IMR-90 (cell line): ENCODE data around the gene AANAT. TPM values are rescaled to one million over a fixed set of nuclear protein-coding genes. Genes with fewer than 3 reads are reported as not detected.

Experiments used
- ATAC-seq: fragments of 200-7000 bp; cut with Tn5 transposase; 2 replicates; pipeline ENCODE4 v1.9.1; 2020; ENCODE audit warnings: low read depth, mild to moderate bottlenecking, moderate library complexity
- BruUV-seq: library from RNA; stranded (reverse); fragments of 400-500 nt; replicated peaks from 2 replicates; lab custom pipeline; 2021; lab: Mats Ljungman, UMichigan
- CTCF ChIA-PET: fragments of 300-600 bp; formaldehyde crosslinking; extraction: SDS; loops from one replicate; lab custom pipeline; 2021; ENCODE audit warnings: antibody characterized with exemption; lab: Yijun Ruan, JAX
- POLR2A ChIA-PET: fragments of 300-600 bp; sonication (Branson Sonifier 250); formaldehyde crosslinking; loops from one replicate; lab custom pipeline; 2022; ENCODE audit warnings: antibody characterized with exemption; ENCODE audit not compliant: unreplicated experiment; lab: Charles Lee
- DNase-seq: peaks from one replicate; pipeline ENCODE4 v3.0.0; 2013
- H2AFZ ChIP-seq: replicated peaks from 2 replicates; pipeline ENCODE3; 2013; ENCODE audit warnings: low read length, mild to moderate bottlenecking; ENCODE audit not compliant: poor library complexity
- H2AK5ac ChIP-seq: 2 replicates; pipeline ENCODE4 v1.6.1; 2013; ENCODE audit warnings: low read depth, low read length, inconsistent platforms
- H2AK9ac ChIP-seq: replicated peaks from 2 replicates; pipeline ENCODE3; 2013; ENCODE audit warnings: mild to moderate bottlenecking, low read depth, low read length, moderate library complexity; ENCODE audit not compliant: poor library complexity
- H2BK120ac ChIP-seq: 2 replicates; pipeline ENCODE4 v1.6.1; 2013; ENCODE audit warnings: low read depth, low read length, inconsistent platforms
- H2BK15ac ChIP-seq: 3 replicates; pipeline ENCODE4 v1.6.1; 2013; ENCODE audit warnings: low read depth, low read length, inconsistent platforms
- H2BK20ac ChIP-seq: 2 replicates; pipeline ENCODE4 v1.6.1; 2013; ENCODE audit warnings: low read depth, mild to moderate bottlenecking, inconsistent platforms, low read length, moderate library complexity
- H2BK5ac ChIP-seq: 2 replicates; pipeline ENCODE4 v1.6.1; 2013; ENCODE audit warnings: mild to moderate bottlenecking, low read depth, low read length, inconsistent platforms; ENCODE audit not compliant: poor library complexity, severe bottlenecking
- H3K14ac ChIP-seq: replicated peaks from 2 replicates; pipeline ENCODE4 v1.6.1; 2013; ENCODE audit warnings: low read depth, low read length, inconsistent platforms
- H3K18ac ChIP-seq: 2 replicates; pipeline ENCODE4 v1.6.1; 2013; ENCODE audit warnings: low read depth, low read length, control low read depth
- H3K23ac ChIP-seq: 2 replicates; pipeline ENCODE4 v1.6.1; 2013; ENCODE audit warnings: low read depth, low read length, inconsistent platforms
- H3K27ac ChIP-seq: 2 replicates; pipeline ENCODE4 v1.5.1; 2013; ENCODE audit warnings: mild to moderate bottlenecking, control low read depth, low read length; ENCODE audit not compliant: insufficient read depth
- H3K27me3 ChIP-seq: 2 replicates; pipeline ENCODE4 v1.6.1; 2013; ENCODE audit warnings: low read length; ENCODE audit not compliant: control insufficient read depth, insufficient read depth
- H3K36me3 ChIP-seq: 2 replicates; pipeline ENCODE4 v1.6.1; 2013; ENCODE audit warnings: low read length, mixed read lengths; ENCODE audit not compliant: control insufficient read depth, insufficient read depth
- H3K4ac ChIP-seq: 2 replicates; pipeline ENCODE4 v1.6.1; 2013; ENCODE audit warnings: low read depth, low read length, inconsistent platforms
- H3K4me1 ChIP-seq: 2 replicates; pipeline ENCODE4 v1.6.1; 2013; ENCODE audit warnings: low read length, mixed read lengths; ENCODE audit not compliant: control insufficient read depth, insufficient read depth
- H3K4me2 ChIP-seq: 2 replicates; pipeline ENCODE4 v1.6.1; 2013; ENCODE audit warnings: low read depth, mild to moderate bottlenecking, control low read depth, low read length, moderate library complexity
- H3K4me3 ChIP-seq: 2 replicates; pipeline ENCODE4 v1.5.1; 2013; ENCODE audit warnings: low read depth, mild to moderate bottlenecking, control low read depth, low read length, moderate library complexity; ENCODE audit not compliant: insufficient read depth
- H3K56ac ChIP-seq: 2 replicates; pipeline ENCODE4 v1.6.1; 2013; ENCODE audit warnings: low read length, inconsistent platforms; ENCODE audit not compliant: insufficient read depth; ENCODE audit errors: extremely low read depth
- H3K79me1 ChIP-seq, 2 experiments: 2 replicates each; pipeline ENCODE4 v1.6.1; 2013; ENCODE audit warnings: low read length in 2 of 2, inconsistent platforms in 1 of 2, low read depth in 1 of 2
- H3K9ac ChIP-seq: 2 replicates; pipeline ENCODE4 v1.6.1; 2013; ENCODE audit warnings: low read depth, low read length, control low read depth
- H3K9me1 ChIP-seq: 2 replicates; pipeline ENCODE4 v1.6.1; 2013; ENCODE audit warnings: low read length, inconsistent platforms; ENCODE audit not compliant: insufficient read depth
- H3K9me3 ChIP-seq: 2 replicates; pipeline ENCODE4 v1.6.1; 2013; ENCODE audit warnings: low read length; ENCODE audit not compliant: control insufficient read depth, insufficient read depth
- H4K20me1 ChIP-seq: 2 replicates; pipeline ENCODE4 v1.6.1; 2013; ENCODE audit warnings: low read length, inconsistent platforms; ENCODE audit not compliant: insufficient read depth
- H4K5ac ChIP-seq: 2 replicates; pipeline ENCODE4 v1.6.1; 2013; ENCODE audit warnings: mild to moderate bottlenecking, low read depth, low read length, control low read depth
- H4K8ac ChIP-seq, 2 experiments: 2 replicates each; pipeline ENCODE4 v1.6.1; 2013; ENCODE audit warnings: low read depth in 2 of 2, low read length in 2 of 2, control low read depth in 1 of 2, inconsistent platforms in 1 of 2
- H4K91ac ChIP-seq: 2 replicates; pipeline ENCODE4 v1.6.1; 2013; ENCODE audit warnings: low read depth, low read length, inconsistent platforms; ENCODE audit not compliant: insufficient read depth
- BHLHE40 ChIP-seq: fragments of 150-350 bp; IDR thresholded peaks from 2 replicates; pipeline ENCODE4 v1.6.1; 2016; ENCODE audit warnings: mild to moderate bottlenecking, low read depth, low read length
- CHD1 ChIP-seq: IDR thresholded peaks from 2 replicates; pipeline ENCODE4 v1.6.1; 2012; ENCODE audit warnings: low read depth, low read length, improper control_type of control experiment
- FOS ChIP-seq: fragments of 150-350 bp; IDR thresholded peaks from 2 replicates; pipeline ENCODE4 v1.6.1; 2016; ENCODE audit warnings: low read depth, low read length
- MXI1 ChIP-seq: IDR thresholded peaks from 2 replicates; pipeline ENCODE4 v1.6.1; 2012; ENCODE audit warnings: low read depth, mild to moderate bottlenecking, low read length, moderate library complexity, borderline replicate concordance
- NFE2L2 ChIP-seq: fragments of 150-350 bp; IDR thresholded peaks from 2 replicates; pipeline ENCODE4 v1.6.1; 2016; ENCODE audit warnings: low read depth, mild to moderate bottlenecking, low read length
- RFX5 ChIP-seq: IDR thresholded peaks from 2 replicates; pipeline ENCODE4 v1.8.0; 2012; ENCODE audit warnings: low read depth, mild to moderate bottlenecking, low read length, moderate library complexity
- SMC3 ChIP-seq: fragments of 150-350 bp; IDR thresholded peaks from 2 replicates; pipeline ENCODE4 v1.6.1; 2016; ENCODE audit warnings: low read depth, mild to moderate bottlenecking, antibody characterized with exemption, low read length, moderate library complexity
- WGBS, 2 experiments: methylation state at CpG; one replicate each; pipeline versions ENCODE4 v1.1.5 to v1.1.7; 2013; ENCODE audit warnings: missing lambda C conversion rate in 2 of 2; ENCODE audit not compliant: insufficient read length in 1 of 2; ENCODE audit errors: extremely low coverage in 2 of 2; 5-methylcytosine and 5-hydroxymethylcytosine counted together
- dilution Hi-C: fragments of 300-500 bp; cut with HindIII; formaldehyde crosslinking; loops from one replicate; pipeline ENCODE4 v1.14.3; 2018; ENCODE audit warnings: low sequenced_read_pairs; ENCODE audit not compliant: unreplicated experiment
- in situ Hi-C: fragments of 300-500 bp; cut with MboI; formaldehyde crosslinking; loops from 3 replicates; pipeline ENCODE4 v1.14.3; 2019; ENCODE audit warnings: low sequenced_read_pairs, inconsistent platforms, mixed read lengths
- intact Hi-C: fragments of 100-400 bp; cut with micrococcal nuclease; formaldehyde crosslinking; loops from 2 replicates; pipeline ENCODE4 v1.10.0; 2022
- polyA plus RNA-seq, 3 experiments: library from polyadenylated mRNA; depleted of rRNA; stranded (reverse); fragments of >200 nt; gene quantifications; 2 replicates each; pipeline ENCODE4 v1.2.3, GENCODE V29; 2012; ENCODE audit warnings: low replicate concordance in 1 of 3
- total RNA-seq: library from RNA; depleted of rRNA; stranded (reverse); fragments of >200 nt; gene quantifications from 2 replicates; pipeline ENCODE4 v1.2.3, GENCODE V29; 2012
- TF ChIP-seq, protein P1 (sequence below): conservative IDR thresholded peaks from 2 replicates; pipeline ENCODE4 v1.5.1; 2012; ENCODE audit warnings: mild to moderate bottlenecking, low read depth, low read length, improper control_type of control experiment
- TF ChIP-seq, protein P2 (sequence below): fragments of 150-350 bp; IDR thresholded peaks from 2 replicates; pipeline ENCODE4 v1.6.1; 2017; ENCODE audit warnings: mild to moderate bottlenecking, antibody characterized with exemption, low read length, low read depth

AANAT gene
- total and polyA plus RNA-seq, 2 of the 4 experiments (the other 2 are of a cell fraction): 0.21 TPM; not detected in 1

DNA sequence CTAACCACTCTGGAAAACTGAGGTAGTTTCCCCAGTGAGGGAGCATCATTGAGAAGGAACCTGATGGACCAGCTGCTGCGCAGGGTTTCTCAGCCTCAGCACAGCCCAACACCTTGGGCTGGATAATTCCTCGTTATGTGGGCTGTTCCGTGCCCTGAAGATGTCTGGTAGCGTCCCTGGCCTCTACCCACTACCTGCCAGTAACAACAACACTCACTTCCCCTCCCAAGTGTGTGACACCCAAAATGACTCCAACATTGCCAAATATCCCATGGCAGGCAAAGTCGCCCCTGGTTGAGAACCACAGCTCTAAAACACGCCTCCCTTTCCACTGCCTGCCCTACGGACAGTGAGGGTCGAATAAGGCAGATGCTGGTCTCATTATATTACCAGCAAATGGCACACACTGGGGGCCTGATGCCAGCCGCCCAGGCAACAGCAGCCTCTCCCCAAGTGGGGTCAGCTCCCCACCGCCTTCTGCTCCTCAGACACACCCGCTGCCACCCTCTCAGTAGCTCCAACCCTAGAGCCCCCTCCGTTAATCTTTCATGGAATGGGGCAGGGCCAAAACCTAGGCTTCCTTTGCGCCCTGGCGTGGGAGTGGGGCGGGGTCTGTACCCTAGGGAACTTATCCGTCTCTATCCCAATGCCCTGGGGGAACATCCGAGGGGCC is 32.8 kb downstream of the AANAT start:
- Histone ChIP-seq H3K9ac (no peak overlapping the region), H3K4me1 (peaks cover 27% of the 10 kb centered on the region), H3K4ac (peak overlapping the region; percentile 44; the same call in 1 of the 2 replicates), H2AK9ac (peak overlapping the region; percentile 94), H3K4me3 (peak overlapping the region; percentile 82; the same call in 1 of the 2 replicates), H3K56ac (no peak overlapping the region), H4K20me1 (no peaks in the 10 kb centered on the region), H3K27ac (no peak overlapping the region), H2BK5ac (no peak overlapping the region), H2BK120ac (no peak overlapping the region), H3K23ac (no peak overlapping the region), H3K36me3 (no peaks in the 10 kb centered on the region), H2AFZ (peak overlapping the region; percentile 42), H3K27me3 (no peaks in the 10 kb centered on the region), H3K79me1 (peaks cover 4 to 30% of the 10 kb centered on the region in 2 experiments; a peak in 3 of 4 replicates), H2BK15ac (peak overlapping the region; percentile 68; the same call in 1 of the 3 replicates), H3K14ac (0 out of 2 replicates have a peak overlapping the region, but pooled peaks have one; percentile 51), H3K4me2 (peak overlapping the region; percentile 63), H3K9me3 (no peaks in the 10 kb centered on the region), H4K5ac (no peak overlapping the region), H3K9me1 (peaks cover 16% of the 10 kb centered on the region), H2BK20ac (no peak overlapping the region), H3K18ac (no peak overlapping the region), H4K91ac (peak overlapping the region; percentile 0; the same call in 1 of the 2 replicates), H4K8ac (no peak overlapping the region; a peak in 1 of 4 replicates), H2AK5ac (peak overlapping the region; percentile 82)
- DNase-seq (no peak), ATAC-seq (no peak)
- BruUV-seq: no TSS peak
- TF ChIP-seq, protein P1, sequence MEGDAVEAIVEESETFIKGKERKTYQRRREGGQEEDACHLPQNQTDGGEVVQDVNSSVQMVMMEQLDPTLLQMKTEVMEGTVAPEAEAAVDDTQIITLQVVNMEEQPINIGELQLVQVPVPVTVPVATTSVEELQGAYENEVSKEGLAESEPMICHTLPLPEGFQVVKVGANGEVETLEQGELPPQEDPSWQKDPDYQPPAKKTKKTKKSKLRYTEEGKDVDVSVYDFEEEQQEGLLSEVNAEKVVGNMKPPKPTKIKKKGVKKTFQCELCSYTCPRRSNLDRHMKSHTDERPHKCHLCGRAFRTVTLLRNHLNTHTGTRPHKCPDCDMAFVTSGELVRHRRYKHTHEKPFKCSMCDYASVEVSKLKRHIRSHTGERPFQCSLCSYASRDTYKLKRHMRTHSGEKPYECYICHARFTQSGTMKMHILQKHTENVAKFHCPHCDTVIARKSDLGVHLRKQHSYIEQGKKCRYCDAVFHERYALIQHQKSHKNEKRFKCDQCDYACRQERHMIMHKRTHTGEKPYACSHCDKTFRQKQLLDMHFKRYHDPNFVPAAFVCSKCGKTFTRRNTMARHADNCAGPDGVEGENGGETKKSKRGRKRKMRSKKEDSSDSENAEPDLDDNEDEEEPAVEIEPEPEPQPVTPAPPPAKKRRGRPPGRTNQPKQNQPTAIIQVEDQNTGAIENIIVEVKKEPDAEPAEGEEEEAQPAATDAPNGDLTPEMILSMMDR: no peak
- TF ChIP-seq CHD1: no peak
- no peak for TF ChIP-seq NFE2L2
- TF ChIP-seq, protein P2, sequence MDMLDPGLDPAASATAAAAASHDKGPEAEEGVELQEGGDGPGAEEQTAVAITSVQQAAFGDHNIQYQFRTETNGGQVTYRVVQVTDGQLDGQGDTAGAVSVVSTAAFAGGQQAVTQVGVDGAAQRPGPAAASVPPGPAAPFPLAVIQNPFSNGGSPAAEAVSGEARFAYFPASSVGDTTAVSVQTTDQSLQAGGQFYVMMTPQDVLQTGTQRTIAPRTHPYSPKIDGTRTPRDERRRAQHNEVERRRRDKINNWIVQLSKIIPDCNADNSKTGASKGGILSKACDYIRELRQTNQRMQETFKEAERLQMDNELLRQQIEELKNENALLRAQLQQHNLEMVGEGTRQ: no peak
- TF ChIP-seq BHLHE40: no peak
- no peak for TF ChIP-seq RFX5
- no peak for TF ChIP-seq SMC3
- no peak for TF ChIP-seq MXI1
- TF ChIP-seq FOS: no peak
- ChIA-PET CTCF (no interaction called here), POLR2A (no interaction called here)
- intact Hi-C loops (no loop called here), dilution Hi-C loops (no loop called here), in situ Hi-C loops (loop anchor here (10.0 kb wide), 2 partner anchors 95 to 195 kb away; partner anchors contain the start of gene QRICH2)
- WGBS, 2 experiments: 93% methylated on average over 7 of the region's 17 CpGs; no CpG with 5 or more reads in 1 of the 2 experiments
